Stimulated activated CD4-positive, alpha-beta T cell treated with anti-CD3 and anti-CD28 coated beads, Interleukin-4, amount 100 ng/mL, for 48 hours (primary cell): ENCODE data around the gene COL10A1.

Experiments
- DNase-seq, 2 donors: peaks; one replicate each; pipeline ENCODE4 v3.0.0-alpha.2; 2020; ENCODE audit warnings: low read depth in 2 of 2

COL10A1 gene

GRCh38 chr6:116126032-116126431 lies at the start of gene COL10A1:
TSS of gene COL10A1 (minus strand) at chr6:116126132. CDS start at chr6:116125492, 640 bp downstream.
- no peak for DNase-seq

GRCh38 chr6:116175344-116175743 lies 49.4 kb upstream of the COL10A1 start:
- no peak for DNase-seq

- no peak for DNase-seq
These were observed 48.0 kb upstream of the COL10A1 start for GRCh38 chr6:116173928-116174327.

- no peak for DNase-seq
These were observed 44.6 kb upstream of the COL10A1 start for GRCh38 chr6:116170358-116171057.

- DNase-seq, result no peak
These were observed 43.9 kb upstream of the COL10A1 start for GRCh38 chr6:116169880-116170279.

- DNase-seq, result no peak
These were observed 42.2 kb upstream of the COL10A1 start for GRCh38 chr6:116168148-116168547.

- no peak for DNase-seq
These were observed 40.4 kb upstream of the COL10A1 start for GRCh38 chr6:116166369-116166768.

- DNase-seq, result no peak
These were observed 39.7 kb upstream of the COL10A1 start for GRCh38 chr6:116165596-116165995.

GRCh38 chr6:116159782-116160524 lies 34.0 kb upstream of the COL10A1 start:
- no peak for DNase-seq

GRCh38 chr6:116158641-116159040 lies 32.7 kb upstream of the COL10A1 start:
- no peak for DNase-seq

- DNase-seq, result no peak
These were observed 31.5 kb upstream of the COL10A1 start for GRCh38 chr6:116157391-116157790.

GRCh38 chr6:116156405-116157326 lies 30.7 kb upstream of the COL10A1 start:
- DNase-seq, result no peak

- no peak for DNase-seq
These were observed 29.0 kb upstream of the COL10A1 start for GRCh38 chr6:116154887-116155286.

GRCh38 chr6:116152620-116153019 lies 26.7 kb upstream of the COL10A1 start:
- DNase-seq, result no peak

- DNase-seq, result no peak
These were observed 20.1 kb upstream of the COL10A1 start for GRCh38 chr6:116145803-116146675.

GRCh38 chr6:116144605-116145004 lies 18.7 kb upstream of the COL10A1 start:
- no peak for DNase-seq

GRCh38 chr6:116139917-116140316 lies 14.0 kb upstream of the COL10A1 start:
- DNase-seq, result no peak

GRCh38 chr6:116136933-116137340 lies 11.0 kb upstream of the COL10A1 start:
- no peak for DNase-seq

GRCh38 chr6:116136373-116136772 lies 10.4 kb upstream of the COL10A1 start:
- DNase-seq, result no peak

GRCh38 chr6:116133453-116133852 lies 7.5 kb upstream of the COL10A1 start:
- DNase-seq, result no peak
